Testis (tissue), 3 donors: ENCODE data around the gene SEMA3E. TPM values are rescaled to one million over a fixed set of nuclear protein-coding genes. Genes with fewer than 3 reads are reported as not detected.
"Not testable (repeated sequence)": the region's sequence is repeated elsewhere in the genome, so short reads cannot be mapped to it uniquely, and the experiment has no call there.

Experiments
- DNase-seq: peaks from one replicate; pipeline ENCODE4 v3.0.0-alpha.2; 2019
- H3K27ac ChIP-seq, 2 donors: fragments of 200-600 bp; sonication (generic); one replicate each; pipeline ENCODE4 v1.5.1; 2019
- H3K27me3 ChIP-seq: fragments of 200-600 bp; sonication (generic); one replicate; pipeline ENCODE4 v1.5.1; 2019
- H3K36me3 ChIP-seq: fragments of 200-600 bp; sonication (generic); one replicate; pipeline ENCODE4 v1.5.1; 2017; ENCODE audit warnings: low read depth; ENCODE audit errors: missing control alignments
- H3K4me1 ChIP-seq: fragments of 200-600 bp; sonication (generic); one replicate; pipeline ENCODE4 v1.5.1; 2019
- H3K4me3 ChIP-seq, 2 donors: fragments of 200-600 bp; sonication (generic); one replicate each; pipeline ENCODE4 v1.5.1; 2017 to 2019
- H3K9me3 ChIP-seq: fragments of 200-600 bp; sonication (generic); one replicate; pipeline ENCODE4 v1.5.1; 2017
- CTCF ChIP-seq, 3 experiments: fragments of 450-650 bp in 2 of 3; fragments of 200-600 bp in 1 of 3; sonication (generic) in 1 of 3; IDR thresholded peaks; one replicate each; pipeline ENCODE4 v1.5.1; 2016 to 2019; ENCODE audit warnings: antibody characterized with exemption in 3 of 3, mild to moderate bottlenecking in 2 of 3, moderate library complexity in 1 of 3
- POLR2A ChIP-seq: fragments of 450-650 bp; IDR thresholded peaks from one replicate; pipeline ENCODE4 v1.6.1; 2017; ENCODE audit warnings: antibody characterized with exemption, mild to moderate bottlenecking, moderate library complexity
- WGBS, 2 donors: methylation state at CpG; one replicate each; pipeline ENCODE4 v1.1.5; 2018; 5-methylcytosine and 5-hydroxymethylcytosine counted together
- intact Hi-C: fragments of 100-400 bp; cut with DNase I; formaldehyde crosslinking; loops from one replicate; pipeline ENCODE4 v1.15.1; 2023; ENCODE audit warnings: low total_unique reads
- polyA plus RNA-seq: library from polyadenylated mRNA; stranded (reverse); fragments of 350-450 nt; fragmentation: Illumina TruSeq; extraction: RNeasy Lipid Tissue Mini Kit (QIAGEN cat#74804); gene quantifications from one replicate; pipeline ENCODE4 v1.2.3, GENCODE V29; 2014; ENCODE audit warnings: low read depth, low replicate concordance; ENCODE audit not compliant: insufficient read depth
- total RNA-seq, 2 donors: library from RNA; depleted of rRNA; stranded (reverse); fragments of >200 nt; gene quantifications; one replicate each; pipeline ENCODE4 v1.2.3, GENCODE V29; 2016

Gene SEMA3E
- total and polyA plus RNA-seq, 3 donors from 2014 or later, result 0.19 to 0.47 (median 0.36) TPM

DNA sequence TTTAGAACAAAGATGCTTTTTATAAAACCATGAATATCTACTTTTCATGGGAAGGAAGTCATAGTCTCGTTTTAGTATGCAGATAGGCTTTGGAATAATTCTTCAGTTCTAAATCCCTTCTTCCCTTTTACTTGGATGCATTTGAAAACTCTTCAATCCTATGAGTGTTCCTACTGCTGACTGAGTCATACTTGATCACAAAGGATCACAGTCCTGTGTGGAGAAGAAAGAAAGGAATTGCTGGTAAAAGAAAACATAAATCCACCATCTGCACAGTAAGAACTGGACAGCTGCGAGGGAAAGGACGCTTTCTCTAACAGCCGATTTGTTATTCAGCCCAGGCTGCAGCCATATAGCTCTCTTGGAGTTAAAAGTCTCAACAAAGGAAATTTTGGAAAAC lies 209.9 kb downstream of the SEMA3E start:
- intact Hi-C loops, result no loop called here
- 70 to 79% methylated on average over 4 of the region's 4 CpGs for WGBS, 2 donors
- Histone ChIP-seq H3K4me1 (no peaks in the 10 kb centered on the region), H3K4me3 (no peak overlapping the region), H3K36me3 (no peaks in the 10 kb centered on the region), H3K27ac (no peak overlapping the region), H3K27me3 (no peaks in the 10 kb centered on the region), H3K9me3 (no peaks in the 10 kb centered on the region)
- TF ChIP-seq CTCF (IDR thresholded peaks at IDR 0.05), result no peak
- TF ChIP-seq POLR2A, result no peak
- no peak for DNase-seq

DNA sequence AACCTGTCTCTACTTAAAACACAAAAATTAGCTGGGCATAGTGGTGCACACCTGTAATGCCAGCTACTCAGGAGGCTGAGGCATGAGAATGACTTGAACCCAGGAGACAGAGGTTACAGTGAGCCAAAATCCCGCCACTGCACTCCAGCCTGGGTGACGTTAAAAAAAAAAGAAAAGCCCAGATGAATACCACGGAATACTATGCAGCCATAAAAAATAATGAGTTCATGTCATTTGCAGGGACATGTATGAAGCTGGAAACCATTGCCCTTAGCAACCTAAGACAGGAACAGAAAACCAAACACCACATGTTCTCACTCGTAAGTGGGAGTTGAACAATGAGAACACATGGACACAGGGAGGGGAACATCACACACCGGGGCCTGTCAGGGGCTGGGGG lies 218.7 kb downstream of the SEMA3E start:
- intact Hi-C loops, result not testable (repeated sequence)
- 91% methylated on average over 5 of the region's 5 CpGs for WGBS, 2 donors

GRCh38 chr7:83429493-83429892 lies 219.4 kb downstream of the SEMA3E start:
- no peaks in the 10 kb centered on the region for H3K27me3 ChIP-seq
- intact Hi-C loops, result no loop called here
- H3K27ac ChIP-seq, result no peak overlapping the region
- WGBS, 2 donors, result 34 to 36% methylated on average over 2 of the region's 2 CpGs
- H3K4me3 ChIP-seq, result no peak overlapping the region
- H3K9me3 ChIP-seq, result no peaks in the 10 kb centered on the region
- TF ChIP-seq POLR2A (no peak), CTCF (IDR thresholded peaks at IDR 0.05) (no peak)
- DNase-seq, result no peak
- H3K4me1 ChIP-seq, result no peaks in the 10 kb centered on the region
- no peaks in the 10 kb centered on the region for H3K36me3 ChIP-seq

More for the DNA sequence above, 218.7 kb downstream of the SEMA3E start:
- not testable (repeated sequence) for H3K27me3 ChIP-seq, H3K36me3 ChIP-seq, H3K9me3 ChIP-seq, DNase-seq, H3K4me3 ChIP-seq, H3K4me1 ChIP-seq, H3K27ac ChIP-seq

DNA sequence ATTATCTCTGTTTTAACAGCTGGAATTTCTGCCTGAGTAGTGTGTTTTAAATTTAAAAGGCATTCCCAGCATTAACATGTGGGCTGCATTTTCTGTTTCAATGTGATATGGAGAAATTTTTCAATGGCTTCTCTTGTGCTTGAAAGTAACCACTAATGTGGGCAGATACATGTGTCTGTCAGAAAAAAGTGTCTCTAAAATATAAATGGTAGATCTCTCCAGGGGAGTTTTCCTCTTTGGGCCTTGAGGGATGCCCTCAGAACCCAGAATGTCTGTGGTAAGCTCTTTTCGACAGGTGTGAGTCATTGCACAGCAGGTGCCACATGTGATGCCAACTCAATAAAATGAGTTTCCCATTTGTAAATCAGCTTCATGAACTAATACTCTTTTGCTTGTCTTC lies 221.1 kb downstream of the SEMA3E start:
- Histone ChIP-seq H3K27me3 (no peaks in the 10 kb centered on the region), H3K36me3 (no peaks in the 10 kb centered on the region), H3K4me3 (no peak overlapping the region), H3K4me1 (no peaks in the 10 kb centered on the region), H3K27ac (no peak overlapping the region), H3K9me3 (no peaks in the 10 kb centered on the region)
- WGBS, 2 donors, result 63 to 72% methylated on average over 1 of the region's 1 CpG
- DNase-seq, result no peak
- intact Hi-C loops, result no loop called here
- no peak for TF ChIP-seq POLR2A
- TF ChIP-seq CTCF (IDR thresholded peaks at IDR 0.05), result no peak

DNA sequence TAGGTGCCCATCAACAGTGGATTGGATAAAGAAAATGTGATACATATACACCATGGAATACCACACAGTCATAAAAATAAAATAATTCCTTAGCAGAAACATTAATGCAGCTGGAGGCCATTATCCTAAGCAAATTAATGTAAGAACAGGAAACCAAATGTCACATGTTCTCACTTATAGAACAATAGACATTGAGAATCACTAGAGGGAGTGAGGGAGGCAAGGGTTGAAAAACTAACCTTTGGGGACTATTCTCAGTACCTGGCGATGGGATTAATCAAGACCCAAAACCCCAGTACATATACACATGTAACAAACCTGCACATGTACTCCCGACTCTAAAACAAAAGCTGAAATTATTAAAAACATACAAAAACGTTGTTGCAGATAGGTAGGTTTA lies 222.6 kb downstream of the SEMA3E start:
- H3K9me3 ChIP-seq, result no peaks in the 10 kb centered on the region
- TF ChIP-seq CTCF (IDR thresholded peaks at IDR 0.05), result no peak
- no peak for TF ChIP-seq POLR2A
- no peaks in the 10 kb centered on the region for H3K36me3 ChIP-seq
- no peaks in the 10 kb centered on the region for H3K4me1 ChIP-seq
- no peak for DNase-seq
- intact Hi-C loops, result no loop called here
- H3K27ac ChIP-seq, result no peak overlapping the region
- WGBS, 2 donors, result 78 to 80% methylated on average over 3 of the region's 3 CpGs
- no peak overlapping the region for H3K4me3 ChIP-seq
- H3K27me3 ChIP-seq, result no peaks in the 10 kb centered on the region
